IMR-90 (cell line): ENCODE results near the gene TTLL11. TPM values are rescaled to one million over a fixed set of nuclear protein-coding genes. Genes with fewer than 3 reads are reported as not detected.

Source experiments
- ATAC-seq: fragments of 200-7000 bp; cut with Tn5 transposase; 2 replicates; pipeline ENCODE4 v1.9.1; 2020; ENCODE audit warnings: low read depth, mild to moderate bottlenecking, moderate library complexity
- BruUV-seq: library from RNA; stranded (reverse); fragments of 400-500 nt; replicated peaks from 2 replicates; lab custom pipeline; 2021; lab: Mats Ljungman, UMichigan
- CTCF ChIA-PET: fragments of 300-600 bp; formaldehyde crosslinking; extraction: SDS; loops from one replicate; lab custom pipeline; 2021; ENCODE audit warnings: antibody characterized with exemption; lab: Yijun Ruan, JAX
- POLR2A ChIA-PET: fragments of 300-600 bp; sonication (Branson Sonifier 250); formaldehyde crosslinking; loops from one replicate; lab custom pipeline; 2022; ENCODE audit warnings: antibody characterized with exemption; ENCODE audit not compliant: unreplicated experiment; lab: Charles Lee
- DNase-seq: peaks from one replicate; pipeline ENCODE4 v3.0.0; 2013
- H2AFZ ChIP-seq: replicated peaks from 2 replicates; pipeline ENCODE3; 2013; ENCODE audit warnings: low read length, mild to moderate bottlenecking; ENCODE audit not compliant: poor library complexity
- H2AK5ac ChIP-seq: 2 replicates; pipeline ENCODE4 v1.6.1; 2013; ENCODE audit warnings: low read depth, low read length, inconsistent platforms
- H2AK9ac ChIP-seq: replicated peaks from 2 replicates; pipeline ENCODE3; 2013; ENCODE audit warnings: mild to moderate bottlenecking, low read depth, low read length, moderate library complexity; ENCODE audit not compliant: poor library complexity
- H2BK120ac ChIP-seq: 2 replicates; pipeline ENCODE4 v1.6.1; 2013; ENCODE audit warnings: low read depth, low read length, inconsistent platforms
- H2BK15ac ChIP-seq: 3 replicates; pipeline ENCODE4 v1.6.1; 2013; ENCODE audit warnings: low read depth, low read length, inconsistent platforms
- H2BK20ac ChIP-seq: 2 replicates; pipeline ENCODE4 v1.6.1; 2013; ENCODE audit warnings: low read depth, mild to moderate bottlenecking, inconsistent platforms, low read length, moderate library complexity
- H2BK5ac ChIP-seq: 2 replicates; pipeline ENCODE4 v1.6.1; 2013; ENCODE audit warnings: mild to moderate bottlenecking, low read depth, low read length, inconsistent platforms; ENCODE audit not compliant: poor library complexity, severe bottlenecking
- H3K14ac ChIP-seq: replicated peaks from 2 replicates; pipeline ENCODE4 v1.6.1; 2013; ENCODE audit warnings: low read depth, low read length, inconsistent platforms
- H3K18ac ChIP-seq: 2 replicates; pipeline ENCODE4 v1.6.1; 2013; ENCODE audit warnings: low read depth, low read length, control low read depth
- H3K23ac ChIP-seq: 2 replicates; pipeline ENCODE4 v1.6.1; 2013; ENCODE audit warnings: low read depth, low read length, inconsistent platforms
- H3K27ac ChIP-seq: 2 replicates; pipeline ENCODE4 v1.5.1; 2013; ENCODE audit warnings: mild to moderate bottlenecking, control low read depth, low read length; ENCODE audit not compliant: insufficient read depth
- H3K27me3 ChIP-seq: 2 replicates; pipeline ENCODE4 v1.6.1; 2013; ENCODE audit warnings: low read length; ENCODE audit not compliant: control insufficient read depth, insufficient read depth
- H3K36me3 ChIP-seq: 2 replicates; pipeline ENCODE4 v1.6.1; 2013; ENCODE audit warnings: low read length, mixed read lengths; ENCODE audit not compliant: control insufficient read depth, insufficient read depth
- H3K4ac ChIP-seq: 2 replicates; pipeline ENCODE4 v1.6.1; 2013; ENCODE audit warnings: low read depth, low read length, inconsistent platforms
- H3K4me1 ChIP-seq: 2 replicates; pipeline ENCODE4 v1.6.1; 2013; ENCODE audit warnings: low read length, mixed read lengths; ENCODE audit not compliant: control insufficient read depth, insufficient read depth
- H3K4me2 ChIP-seq: 2 replicates; pipeline ENCODE4 v1.6.1; 2013; ENCODE audit warnings: low read depth, mild to moderate bottlenecking, control low read depth, low read length, moderate library complexity
- H3K4me3 ChIP-seq: 2 replicates; pipeline ENCODE4 v1.5.1; 2013; ENCODE audit warnings: low read depth, mild to moderate bottlenecking, control low read depth, low read length, moderate library complexity; ENCODE audit not compliant: insufficient read depth
- H3K56ac ChIP-seq: 2 replicates; pipeline ENCODE4 v1.6.1; 2013; ENCODE audit warnings: low read length, inconsistent platforms; ENCODE audit not compliant: insufficient read depth; ENCODE audit errors: extremely low read depth
- H3K79me1 ChIP-seq, 2 experiments: 2 replicates each; pipeline ENCODE4 v1.6.1; 2013; ENCODE audit warnings: low read length in 2 of 2, inconsistent platforms in 1 of 2, low read depth in 1 of 2
- H3K9ac ChIP-seq: 2 replicates; pipeline ENCODE4 v1.6.1; 2013; ENCODE audit warnings: low read depth, low read length, control low read depth
- H3K9me1 ChIP-seq: 2 replicates; pipeline ENCODE4 v1.6.1; 2013; ENCODE audit warnings: low read length, inconsistent platforms; ENCODE audit not compliant: insufficient read depth
- H3K9me3 ChIP-seq: 2 replicates; pipeline ENCODE4 v1.6.1; 2013; ENCODE audit warnings: low read length; ENCODE audit not compliant: control insufficient read depth, insufficient read depth
- H4K20me1 ChIP-seq: 2 replicates; pipeline ENCODE4 v1.6.1; 2013; ENCODE audit warnings: low read length, inconsistent platforms; ENCODE audit not compliant: insufficient read depth
- H4K5ac ChIP-seq: 2 replicates; pipeline ENCODE4 v1.6.1; 2013; ENCODE audit warnings: mild to moderate bottlenecking, low read depth, low read length, control low read depth
- H4K8ac ChIP-seq, 2 experiments: 2 replicates each; pipeline ENCODE4 v1.6.1; 2013; ENCODE audit warnings: low read depth in 2 of 2, low read length in 2 of 2, control low read depth in 1 of 2, inconsistent platforms in 1 of 2
- H4K91ac ChIP-seq: 2 replicates; pipeline ENCODE4 v1.6.1; 2013; ENCODE audit warnings: low read depth, low read length, inconsistent platforms; ENCODE audit not compliant: insufficient read depth
- BHLHE40 ChIP-seq: fragments of 150-350 bp; IDR thresholded peaks from 2 replicates; pipeline ENCODE4 v1.6.1; 2016; ENCODE audit warnings: mild to moderate bottlenecking, low read depth, low read length
- MAFK ChIP-seq: IDR thresholded peaks from 2 replicates; pipeline ENCODE4 v1.6.1; 2012; ENCODE audit warnings: low read depth, low read length, improper control_type of control experiment
- WGBS, 2 experiments: methylation state at CpG; one replicate each; pipeline versions ENCODE4 v1.1.5 to v1.1.7; 2013; ENCODE audit warnings: missing lambda C conversion rate in 2 of 2; ENCODE audit not compliant: insufficient read length in 1 of 2; ENCODE audit errors: extremely low coverage in 2 of 2; 5-methylcytosine and 5-hydroxymethylcytosine counted together
- dilution Hi-C: fragments of 300-500 bp; cut with HindIII; formaldehyde crosslinking; loops from one replicate; pipeline ENCODE4 v1.14.3; 2018; ENCODE audit warnings: low sequenced_read_pairs; ENCODE audit not compliant: unreplicated experiment
- in situ Hi-C: fragments of 300-500 bp; cut with MboI; formaldehyde crosslinking; loops from 3 replicates; pipeline ENCODE4 v1.14.3; 2019; ENCODE audit warnings: low sequenced_read_pairs, inconsistent platforms, mixed read lengths
- intact Hi-C: fragments of 100-400 bp; cut with micrococcal nuclease; formaldehyde crosslinking; loops from 2 replicates; pipeline ENCODE4 v1.10.0; 2022
- polyA plus RNA-seq, 3 experiments: library from polyadenylated mRNA; depleted of rRNA; stranded (reverse); fragments of >200 nt; gene quantifications; 2 replicates each; pipeline ENCODE4 v1.2.3, GENCODE V29; 2012; ENCODE audit warnings: low replicate concordance in 1 of 3
- total RNA-seq: library from RNA; depleted of rRNA; stranded (reverse); fragments of >200 nt; gene quantifications from 2 replicates; pipeline ENCODE4 v1.2.3, GENCODE V29; 2012

Gene TTLL11
- total and polyA plus RNA-seq, 2 of the 4 experiments (the other 2 are of a cell fraction) = 2.0 to 4.6 TPM

- no TSS peak for BruUV-seq
- CTCF ChIA-PET = no interaction called here
- Histone ChIP-seq H4K5ac (no peak overlapping the region), H3K23ac (no peak overlapping the region), H3K9ac (no peak overlapping the region), H2AK5ac (no peak overlapping the region), H3K79me1 (no peaks in the 10 kb centered on the region), H2BK15ac (no peak overlapping the region), H2BK5ac (no peak overlapping the region), H3K18ac (no peak overlapping the region), H3K14ac (no peak overlapping the region), H2AFZ (peak overlapping the region; percentile 47), H3K4me2 (no peak overlapping the region), H4K20me1 (no peaks in the 10 kb centered on the region), H3K56ac (no peak overlapping the region), H3K27me3 (peaks cover 4% of the 10 kb centered on the region; the same call in 1 of the 2 replicates), H2AK9ac (no peak overlapping the region), H4K91ac (no peak overlapping the region), H4K8ac (no peak overlapping the region), H3K9me1 (0 out of 2 replicates have a peak, but pooled peaks cover 6% of the 10 kb centered on the region), H3K4me1 (peaks cover 8% of the 10 kb centered on the region), H3K36me3 (no peaks in the 10 kb centered on the region), H3K4ac (no peak overlapping the region), H2BK20ac (no peak overlapping the region), H3K9me3 (no peaks in the 10 kb centered on the region), H2BK120ac (no peak overlapping the region), H3K4me3 (no peak overlapping the region), H3K27ac (no peak overlapping the region)
- ATAC-seq (peak; percentile 51; the same call in 1 of the 2 replicates), DNase-seq (peak; percentile 23)
- dilution Hi-C loops (no loop called here), in situ Hi-C loops (no loop called here), intact Hi-C loops (loop anchor here (5.0 kb wide), 1 partner anchor 97 kb away; no protein-coding TSS in a partner anchor)
- TF ChIP-seq BHLHE40 (peak; percentile 83), MAFK (no peak)
- POLR2A ChIA-PET = interaction anchor here (0.5 kb wide), 2 partner anchors 10 to 103 kb away, joined by 3 to 4 read pairs; no protein-coding TSS in a partner anchor
- WGBS, 2 experiments = no CpG with 5 or more reads among the region's 12 CpGs
Measured at GRCh38 chr9:122134822-122135528, 41.9 kb upstream of the TTLL11 start.
